ENCODE measurements around the gene PPT2. TPM values are rescaled to one million over a fixed set of nuclear protein-coding genes. Genes with fewer than 3 reads are reported as not detected.

The PPT2 gene
- total and polyA plus RNA-seq, 2 of the 13 experiments (the other 11 are each of a cell fraction or from before 2014, with no cell fraction given) = 39.2 to 61.8 TPM

DNA sequence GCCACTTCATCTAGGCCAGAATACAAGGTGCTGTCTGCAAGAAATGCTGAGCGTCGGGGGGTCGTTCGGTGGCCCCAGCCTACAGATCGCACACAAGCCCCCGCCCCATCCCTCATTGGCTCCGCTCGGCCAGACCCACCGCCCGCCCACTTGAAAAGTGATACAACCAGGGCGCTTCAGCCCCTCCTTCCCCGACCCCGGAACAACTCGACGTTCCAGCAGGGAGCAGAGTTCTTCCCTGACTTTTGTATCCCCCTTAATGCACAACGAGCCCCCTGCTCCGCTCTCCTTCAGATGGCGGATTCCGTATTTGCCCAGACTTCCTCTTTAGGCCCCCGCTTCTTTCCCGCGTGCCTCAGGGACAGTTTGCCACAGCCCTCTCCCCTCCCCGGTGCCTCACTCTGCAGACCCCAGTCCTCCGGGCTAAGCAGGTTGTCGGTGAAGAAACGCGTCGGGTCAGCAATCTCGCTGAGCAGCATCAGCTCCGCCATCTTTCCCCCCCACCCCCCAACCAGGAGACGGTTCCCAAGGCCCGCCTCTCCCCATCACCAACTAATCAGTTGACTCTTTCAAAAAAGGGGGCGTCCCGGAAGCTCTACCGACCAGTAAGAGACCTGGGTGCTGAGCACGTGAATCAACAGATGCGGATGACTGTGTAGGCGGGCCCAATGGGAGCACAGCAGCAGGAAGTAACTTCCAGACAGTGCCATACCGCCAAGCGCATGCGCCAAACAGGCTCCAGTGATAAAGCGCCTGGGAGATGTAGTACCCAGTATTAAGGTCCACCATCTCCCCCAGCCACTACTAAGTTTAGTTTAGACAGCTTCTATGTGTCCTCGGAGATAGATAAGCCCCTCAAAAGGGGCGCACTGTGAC lies 26.0 kb upstream of the PPT2 start, which contains the start of gene ATF6B (continued):
- TF ChIP-seq, protein P1, sequence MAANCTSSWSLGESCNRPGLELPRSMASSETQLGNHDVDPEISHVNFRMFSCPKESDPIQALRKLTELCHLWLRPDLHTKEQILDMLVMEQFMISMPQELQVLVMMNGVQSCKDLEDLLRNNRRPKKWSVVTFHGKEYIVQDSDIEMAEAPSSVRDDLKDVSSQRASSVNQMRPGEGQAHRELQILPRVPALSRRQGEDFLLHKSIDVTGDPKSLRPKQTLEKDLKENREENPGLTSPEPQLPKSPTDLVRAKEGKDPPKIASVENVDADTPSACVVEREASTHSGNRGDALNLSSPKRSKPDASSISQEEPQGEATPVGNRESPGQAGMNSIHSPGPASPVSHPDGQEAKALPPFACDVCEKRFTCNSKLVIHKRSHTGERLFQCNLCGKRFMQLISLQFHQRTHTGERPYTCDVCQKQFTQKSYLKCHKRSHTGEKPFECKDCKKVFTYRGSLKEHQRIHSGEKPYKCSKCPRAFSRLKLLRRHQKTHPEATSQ (CRISPR knock-in tag; IDR thresholded peaks at IDR 0.05; ENCODE audit: borderline replicate concordance) = 0 out of 2 replicates have a peak, but pooled peaks have one; percentile 47
- TF ChIP-seq NKX3-1 (CRISPR knock-in tag; IDR thresholded peaks at IDR 0.05) (no peak), RBAK (CRISPR knock-in tag; IDR thresholded peaks at IDR 0.05) (no peak), FOXJ3 (CRISPR knock-in tag; IDR thresholded peaks at IDR 0.05; ENCODE audit: borderline replicate concordance) (no peak), KAT7 (CRISPR knock-in tag; IDR thresholded peaks at IDR 0.05; ENCODE audit: borderline replicate concordance) (peak; percentile 65; the same call in 1 of the 2 replicates), ELF1 (CRISPR knock-in tag; IDR thresholded peaks at IDR 0.05) (peak; percentile 94), SPEN (CRISPR knock-in tag; IDR thresholded peaks at IDR 0.05; ENCODE audit: low read depth) (peak; percentile 61), HOXA3 (CRISPR knock-in tag; IDR thresholded peaks at IDR 0.05) (peak; percentile 47; the same call in 1 of the 2 replicates)
- TF ChIP-seq, protein P2, sequence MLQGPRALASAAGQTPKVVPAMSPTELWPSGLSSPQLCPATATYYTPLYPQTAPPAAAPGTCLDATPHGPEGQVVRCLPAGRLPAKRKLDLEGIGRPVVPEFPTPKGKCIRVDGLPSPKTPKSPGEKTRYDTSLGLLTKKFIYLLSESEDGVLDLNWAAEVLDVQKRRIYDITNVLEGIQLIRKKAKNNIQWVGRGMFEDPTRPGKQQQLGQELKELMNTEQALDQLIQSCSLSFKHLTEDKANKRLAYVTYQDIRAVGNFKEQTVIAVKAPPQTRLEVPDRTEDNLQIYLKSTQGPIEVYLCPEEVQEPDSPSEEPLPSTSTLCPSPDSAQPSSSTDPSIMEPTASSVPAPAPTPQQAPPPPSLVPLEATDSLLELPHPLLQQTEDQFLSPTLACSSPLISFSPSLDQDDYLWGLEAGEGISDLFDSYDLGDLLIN (CRISPR knock-in tag; IDR thresholded peaks at IDR 0.05; ENCODE audit: borderline replicate concordance) = no peak
- TF ChIP-seq, protein P3, sequence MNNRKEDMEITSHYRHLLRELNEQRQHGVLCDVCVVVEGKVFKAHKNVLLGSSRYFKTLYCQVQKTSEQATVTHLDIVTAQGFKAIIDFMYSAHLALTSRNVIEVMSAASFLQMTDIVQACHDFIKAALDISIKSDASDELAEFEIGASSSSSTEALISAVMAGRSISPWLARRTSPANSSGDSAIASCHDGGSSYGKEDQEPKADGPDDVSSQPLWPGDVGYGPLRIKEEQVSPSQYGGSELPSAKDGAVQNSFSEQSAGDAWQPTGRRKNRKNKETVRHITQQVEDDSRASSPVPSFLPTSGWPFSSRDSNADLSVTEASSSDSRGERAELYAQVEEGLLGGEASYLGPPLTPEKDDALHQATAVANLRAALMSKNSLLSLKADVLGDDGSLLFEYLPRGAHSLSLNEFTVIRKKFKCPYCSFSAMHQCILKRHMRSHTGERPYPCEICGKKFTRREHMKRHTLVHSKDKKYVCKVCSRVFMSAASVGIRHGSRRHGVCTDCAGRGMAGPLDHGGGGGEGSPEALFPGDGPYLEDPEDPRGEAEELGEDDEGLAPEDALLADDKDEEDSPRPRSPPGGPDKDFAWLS (CRISPR knock-in tag; IDR thresholded peaks at IDR 0.05; ENCODE audit: borderline replicate concordance) = peak; percentile 32; the same call in 1 of the 2 replicates
- TF ChIP-seq, protein P4, sequence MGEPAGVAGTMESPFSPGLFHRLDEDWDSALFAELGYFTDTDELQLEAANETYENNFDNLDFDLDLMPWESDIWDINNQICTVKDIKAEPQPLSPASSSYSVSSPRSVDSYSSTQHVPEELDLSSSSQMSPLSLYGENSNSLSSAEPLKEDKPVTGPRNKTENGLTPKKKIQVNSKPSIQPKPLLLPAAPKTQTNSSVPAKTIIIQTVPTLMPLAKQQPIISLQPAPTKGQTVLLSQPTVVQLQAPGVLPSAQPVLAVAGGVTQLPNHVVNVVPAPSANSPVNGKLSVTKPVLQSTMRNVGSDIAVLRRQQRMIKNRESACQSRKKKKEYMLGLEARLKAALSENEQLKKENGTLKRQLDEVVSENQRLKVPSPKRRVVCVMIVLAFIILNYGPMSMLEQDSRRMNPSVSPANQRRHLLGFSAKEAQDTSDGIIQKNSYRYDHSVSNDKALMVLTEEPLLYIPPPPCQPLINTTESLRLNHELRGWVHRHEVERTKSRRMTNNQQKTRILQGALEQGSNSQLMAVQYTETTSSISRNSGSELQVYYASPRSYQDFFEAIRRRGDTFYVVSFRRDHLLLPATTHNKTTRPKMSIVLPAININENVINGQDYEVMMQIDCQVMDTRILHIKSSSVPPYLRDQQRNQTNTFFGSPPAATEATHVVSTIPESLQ (CRISPR knock-in tag; conservative IDR thresholded peaks at IDR 0.05) = 0 out of 2 replicates have a peak, but pooled peaks have one; percentile 17
- TF ChIP-seq, protein P5, sequence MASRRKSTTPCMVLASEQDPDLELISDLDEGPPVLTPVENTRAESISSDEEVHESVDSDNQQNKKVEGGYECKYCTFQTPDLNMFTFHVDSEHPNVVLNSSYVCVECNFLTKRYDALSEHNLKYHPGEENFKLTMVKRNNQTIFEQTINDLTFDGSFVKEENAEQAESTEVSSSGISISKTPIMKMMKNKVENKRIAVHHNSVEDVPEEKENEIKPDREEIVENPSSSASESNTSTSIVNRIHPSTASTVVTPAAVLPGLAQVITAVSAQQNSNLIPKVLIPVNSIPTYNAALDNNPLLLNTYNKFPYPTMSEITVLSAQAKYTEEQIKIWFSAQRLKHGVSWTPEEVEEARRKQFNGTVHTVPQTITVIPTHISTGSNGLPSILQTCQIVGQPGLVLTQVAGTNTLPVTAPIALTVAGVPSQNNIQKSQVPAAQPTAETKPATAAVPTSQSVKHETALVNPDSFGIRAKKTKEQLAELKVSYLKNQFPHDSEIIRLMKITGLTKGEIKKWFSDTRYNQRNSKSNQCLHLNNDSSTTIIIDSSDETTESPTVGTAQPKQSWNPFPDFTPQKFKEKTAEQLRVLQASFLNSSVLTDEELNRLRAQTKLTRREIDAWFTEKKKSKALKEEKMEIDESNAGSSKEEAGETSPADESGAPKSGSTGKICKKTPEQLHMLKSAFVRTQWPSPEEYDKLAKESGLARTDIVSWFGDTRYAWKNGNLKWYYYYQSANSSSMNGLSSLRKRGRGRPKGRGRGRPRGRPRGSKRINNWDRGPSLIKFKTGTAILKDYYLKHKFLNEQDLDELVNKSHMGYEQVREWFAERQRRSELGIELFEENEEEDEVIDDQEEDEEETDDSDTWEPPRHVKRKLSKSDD (CRISPR knock-in tag; IDR thresholded peaks at IDR 0.05; ENCODE audit: low read depth) = no peak
- TF ChIP-seq, protein P6, sequence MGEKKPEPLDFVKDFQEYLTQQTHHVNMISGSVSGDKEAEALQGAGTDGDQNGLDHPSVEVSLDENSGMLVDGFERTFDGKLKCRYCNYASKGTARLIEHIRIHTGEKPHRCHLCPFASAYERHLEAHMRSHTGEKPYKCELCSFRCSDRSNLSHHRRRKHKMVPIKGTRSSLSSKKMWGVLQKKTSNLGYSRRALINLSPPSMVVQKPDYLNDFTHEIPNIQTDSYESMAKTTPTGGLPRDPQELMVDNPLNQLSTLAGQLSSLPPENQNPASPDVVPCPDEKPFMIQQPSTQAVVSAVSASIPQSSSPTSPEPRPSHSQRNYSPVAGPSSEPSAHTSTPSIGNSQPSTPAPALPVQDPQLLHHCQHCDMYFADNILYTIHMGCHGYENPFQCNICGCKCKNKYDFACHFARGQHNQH (CRISPR knock-in tag; IDR thresholded peaks at IDR 0.05) = peak; percentile 38; the same call in 1 of the 2 replicates
